ENCODE measurements around the gene HOXB4.

HOXB4 gene

GRCh38 chr17:48550502-48551213, 27.5 kb downstream of the HOXB4 start:
- H3K4me1 ChIP-seq (ENCODE audit: low read length): peaks cover 36% of the 10 kb centered on the region
- no peaks in the 10 kb centered on the region for H3K9me3 ChIP-seq (ENCODE audit: insufficient read depth, low read length)
- H3K27me3 ChIP-seq (ENCODE audit: low read depth, low read length): no peaks in the 10 kb centered on the region
- TF ChIP-seq CTCF (IDR thresholded peaks at IDR 0.05; ENCODE audit: low read depth, low read length) (no peak), EZH2phosphoT487 (IDR thresholded peaks at IDR 0.05; ENCODE audit: low read depth) (no peak)
- H3K79me2 ChIP-seq (ENCODE audit: low read length): peaks cover 33% of the 10 kb centered on the region
- H2AFZ ChIP-seq (ENCODE audit: low read depth, low read length): no peak overlapping the region
- H4K20me1 ChIP-seq (ENCODE audit: insufficient read depth, low read length): no peaks in the 10 kb centered on the region
- H3K9ac ChIP-seq (ENCODE audit: low read length): no peak overlapping the region
- peaks cover 24% of the 10 kb centered on the region for H3K36me3 ChIP-seq (replicated peaks; ENCODE audit: low read depth, low read length)
- H3K4me2 ChIP-seq (ENCODE audit: low read length): no peak overlapping the region
- H3K27ac ChIP-seq (ENCODE audit: low read length): no peak overlapping the region
- H3K4me3 ChIP-seq (ENCODE audit: low read length): no peak overlapping the region

- H3K4me2 ChIP-seq (ENCODE audit: low read length): no peak overlapping the region
- H3K9ac ChIP-seq (ENCODE audit: low read length): no peak overlapping the region
- TF ChIP-seq CTCF (IDR thresholded peaks at IDR 0.05; ENCODE audit: low read depth, low read length): no peak
- no peak for TF ChIP-seq EZH2phosphoT487 (IDR thresholded peaks at IDR 0.05; ENCODE audit: low read depth)
- H3K4me3 ChIP-seq (ENCODE audit: low read length): no peak overlapping the region
- H3K9me3 ChIP-seq (ENCODE audit: insufficient read depth, low read length): no peaks in the 10 kb centered on the region
- H2AFZ ChIP-seq (ENCODE audit: low read depth, low read length): no peak overlapping the region
- H4K20me1 ChIP-seq (ENCODE audit: insufficient read depth, low read length): no peaks in the 10 kb centered on the region
- H3K4me1 ChIP-seq (ENCODE audit: low read length): peaks cover 42% of the 10 kb centered on the region
- no peak overlapping the region for H3K27ac ChIP-seq (ENCODE audit: low read length)
- peaks cover 38% of the 10 kb centered on the region for H3K79me2 ChIP-seq (ENCODE audit: low read length)
- H3K27me3 ChIP-seq (ENCODE audit: low read depth, low read length): no peaks in the 10 kb centered on the region
- H3K36me3 ChIP-seq (replicated peaks; ENCODE audit: low read depth, low read length): peaks cover 24% of the 10 kb centered on the region
Observed at GRCh38 chr17:48549914-48550501, 28.1 kb downstream of the HOXB4 start.

GRCh38 chr17:48549281-48549630, 28.9 kb downstream of the HOXB4 start:
- no peak overlapping the region for H3K27ac ChIP-seq (ENCODE audit: low read length)
- H3K9ac ChIP-seq (ENCODE audit: low read length): no peak overlapping the region
- H3K4me1 ChIP-seq (ENCODE audit: low read length): peaks cover 38% of the 10 kb centered on the region

More at GRCh38 chr17:48549281-48549630, 28.9 kb downstream of the HOXB4 start:
- Histone ChIP-seq H3K79me2 (ENCODE audit: low read length) (peaks cover 38% of the 10 kb centered on the region), H3K4me2 (ENCODE audit: low read length) (no peak overlapping the region), H3K4me3 (ENCODE audit: low read length) (no peak overlapping the region), H4K20me1 (ENCODE audit: insufficient read depth, low read length) (no peaks in the 10 kb centered on the region), H3K9me3 (ENCODE audit: insufficient read depth, low read length) (no peaks in the 10 kb centered on the region), H3K27me3 (ENCODE audit: low read depth, low read length) (no peaks in the 10 kb centered on the region), H3K36me3 (replicated peaks; ENCODE audit: low read depth, low read length) (peaks cover 21% of the 10 kb centered on the region), H2AFZ (ENCODE audit: low read depth, low read length) (no peak overlapping the region)
- no peak for TF ChIP-seq CTCF (IDR thresholded peaks at IDR 0.05; ENCODE audit: low read depth, low read length)
- no peak for TF ChIP-seq EZH2phosphoT487 (IDR thresholded peaks at IDR 0.05; ENCODE audit: low read depth)
